PC-9 (cell line): ENCODE measurements around the gene NUP62.

ENCODE experiments used
- CTCF ChIP-seq: fragments of 200-600 bp; sonication (generic); conservative IDR thresholded peaks from 2 replicates; pipeline ENCODE4 v1.6.1; 2017; ENCODE audit warnings: mixed run types, antibody characterized with exemption, mild to moderate bottlenecking, moderate library complexity
- EZH2 ChIP-seq: fragments of 200-600 bp; sonication (generic); IDR thresholded peaks from 2 replicates; pipeline ENCODE4 v1.8.0; 2017; ENCODE audit warnings: antibody characterized with exemption, low read depth

- TF ChIP-seq CTCF (no peak), EZH2 (no peak)
These were observed 69.5 kb downstream of the NUP62 start for GRCh38 chr19:49859682-49860335.
